GM21360 (cell line): ENCODE measurements around the gene SPEM2.

Source experiments
- ATAC-seq: cut with Tn5 transposase; IDR thresholded peaks from one replicate; pipeline ENCODE4 v1.9.1; 2021; ENCODE audit warnings: mild to moderate bottlenecking, moderate library complexity; ENCODE audit not compliant: unreplicated experiment

Gene SPEM2

DNA sequence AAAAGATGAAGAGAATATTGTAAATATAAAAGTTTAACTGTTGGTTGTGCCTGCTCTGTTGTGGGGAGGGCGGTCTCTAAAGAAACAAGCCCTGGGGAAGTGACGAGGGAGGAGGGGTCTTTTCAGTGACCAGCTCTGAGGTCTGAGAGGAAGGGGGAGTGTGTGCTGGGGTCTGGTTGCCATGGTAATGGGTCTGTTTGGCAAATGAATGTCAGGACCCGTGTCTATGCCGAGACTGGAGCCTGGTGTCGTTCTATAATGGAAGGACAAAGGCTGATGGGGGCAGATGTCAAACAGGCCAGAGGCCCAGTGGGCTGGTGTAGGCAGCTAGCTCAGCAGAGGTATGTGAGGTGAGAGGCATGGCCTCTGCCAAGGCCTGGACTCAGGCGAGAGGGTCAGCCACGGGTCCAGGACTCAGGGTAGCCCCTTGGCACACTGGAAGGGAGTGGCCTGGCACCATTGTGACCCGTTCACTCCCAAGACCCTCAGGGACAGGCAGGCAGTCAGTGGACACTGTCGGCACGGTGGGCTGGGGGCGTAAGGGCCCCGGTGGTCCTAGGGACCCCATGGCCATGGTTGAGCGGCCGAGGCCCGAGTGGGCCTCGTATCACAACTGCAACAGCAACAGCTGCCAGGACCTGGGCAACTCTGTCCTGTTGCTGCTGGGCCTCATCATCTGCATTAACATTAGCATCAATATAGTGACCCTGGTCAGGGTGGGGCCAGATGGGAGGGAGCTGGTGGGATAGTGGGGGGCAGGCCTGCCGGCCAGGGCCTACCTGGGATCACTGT, 5.4 kb upstream of the SPEM2 start, which contains the start of gene SPEM1:
Gene SPEM1, plus strand, starts transcription at position 506 of the 792 bp plus-strand sequence. Its CDS starts 61 bp downstream, at position 567.
- no peak for ATAC-seq

DNA sequence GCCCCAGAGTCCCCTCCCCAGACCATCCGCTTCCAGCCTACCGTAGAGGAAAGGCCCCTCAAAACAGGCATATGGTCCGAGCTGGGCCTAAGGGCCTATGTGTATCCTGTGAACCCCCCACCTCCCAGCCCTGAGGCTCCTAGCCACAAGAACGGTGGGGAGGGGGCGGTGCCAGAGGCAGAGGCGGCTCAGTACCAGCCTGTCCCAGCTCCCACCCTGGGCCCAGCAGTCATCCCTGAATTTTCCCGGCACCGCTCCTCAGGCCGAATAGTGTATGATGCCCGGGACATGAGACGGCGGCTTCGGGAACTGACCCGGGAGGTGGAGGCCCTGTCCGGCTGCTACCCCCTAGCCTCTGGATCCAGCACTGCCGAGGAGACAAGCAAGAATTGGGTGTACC, 4.2 kb upstream of the SPEM2 start:
- no peak for ATAC-seq

DNA sequence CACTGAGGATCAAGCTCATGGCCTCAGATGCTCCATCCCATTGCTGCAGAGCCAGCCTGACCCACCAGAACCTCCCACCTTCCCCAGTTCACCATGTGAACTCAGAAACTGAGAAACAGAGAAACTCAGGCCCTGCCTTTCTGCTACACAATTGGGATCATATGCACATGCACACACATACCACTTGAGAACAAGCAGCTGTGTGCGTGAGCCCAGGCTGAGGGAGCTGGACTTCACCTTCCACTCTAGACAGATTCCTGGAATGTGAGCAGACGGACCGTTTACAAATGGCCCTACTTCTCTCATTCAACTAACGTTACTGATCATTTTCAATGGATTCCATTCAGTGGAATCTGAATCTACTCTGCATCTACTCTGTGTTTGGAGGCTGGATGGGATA, 1.7 kb upstream of the SPEM2 start:
- no peak for ATAC-seq

DNA sequence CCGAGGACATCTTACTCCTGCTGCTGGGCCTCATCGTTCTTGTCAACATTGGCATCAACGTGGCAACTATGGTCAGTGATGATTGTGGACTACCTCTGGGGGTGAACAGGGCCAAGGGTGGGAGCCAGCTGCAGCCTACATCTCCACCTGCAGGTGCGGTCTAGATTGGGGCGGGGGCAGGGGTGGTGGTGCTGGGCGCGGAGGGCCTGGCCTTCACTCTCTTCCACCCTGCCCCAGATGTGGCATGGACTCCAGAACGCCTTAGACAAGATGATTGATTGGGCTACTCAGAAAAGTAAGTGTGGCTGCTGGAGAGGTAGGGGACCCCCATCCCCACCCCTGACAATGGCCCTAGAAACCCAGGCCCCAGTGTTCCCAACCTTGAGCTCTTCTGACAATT, 340 bp downstream of the SPEM2 start:
- ATAC-seq: no peak

DNA sequence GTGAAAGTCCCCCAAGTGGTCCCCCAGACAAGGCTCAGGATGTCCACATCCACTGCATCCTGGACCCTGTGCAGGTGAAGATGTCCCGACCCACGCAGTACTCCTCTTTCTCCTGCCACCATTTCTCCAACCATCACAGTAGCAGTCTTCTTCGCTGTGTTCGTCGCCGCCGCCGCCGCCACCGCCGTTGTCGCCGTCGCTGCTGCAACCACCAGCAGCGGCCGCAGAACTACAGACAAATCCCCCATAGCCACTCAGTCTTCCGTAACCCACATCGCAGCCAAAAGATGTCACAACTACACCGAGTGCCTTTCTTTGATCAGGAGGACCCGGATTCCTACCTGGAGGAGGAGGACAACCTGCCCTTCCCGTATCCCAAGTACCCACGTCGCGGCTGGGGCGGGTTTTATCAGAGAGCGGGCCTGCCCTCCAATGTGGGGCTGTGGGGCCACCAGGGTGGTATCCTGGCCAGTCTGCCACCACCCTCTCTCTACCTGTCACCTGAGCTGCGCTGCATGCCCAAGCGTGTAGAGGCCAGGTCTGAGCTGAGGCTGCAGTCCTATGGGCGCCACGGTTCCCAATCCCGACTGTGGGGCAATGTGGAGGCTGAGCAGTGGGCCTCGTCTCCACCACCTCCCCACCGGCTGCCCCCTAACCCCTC, 917 bp downstream of the SPEM2 start:
- ATAC-seq: no peak

DNA sequence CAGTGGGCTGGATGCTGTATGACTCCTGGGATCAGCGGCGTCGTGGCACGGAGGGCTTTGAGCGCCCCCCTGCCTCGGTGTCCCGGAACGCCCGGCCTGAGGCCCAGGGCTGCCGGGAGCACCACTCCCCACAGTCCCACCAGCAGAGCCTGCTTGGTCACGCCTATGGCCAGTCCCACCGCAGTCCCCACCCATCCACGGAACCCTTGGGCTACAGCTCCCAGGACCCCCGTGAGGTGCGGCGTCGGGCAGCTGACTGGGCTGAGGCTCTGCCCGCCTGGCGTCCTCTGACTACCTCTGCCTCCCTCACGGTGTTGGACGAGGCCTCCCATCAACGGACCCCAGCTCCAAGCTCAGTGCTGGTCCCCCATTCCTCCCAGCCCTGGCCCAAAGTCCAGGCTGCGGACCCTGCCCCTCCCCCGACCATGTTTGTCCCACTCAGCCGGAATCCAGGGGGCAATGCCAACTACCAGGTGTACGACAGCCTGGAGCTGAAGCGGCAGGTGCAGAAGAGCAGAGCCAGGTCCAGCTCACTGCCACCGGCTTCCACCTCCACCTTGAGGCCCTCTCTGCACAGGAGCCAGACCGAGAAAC, 1.6 kb downstream of the SPEM2 start:
- ATAC-seq: no peak

DNA sequence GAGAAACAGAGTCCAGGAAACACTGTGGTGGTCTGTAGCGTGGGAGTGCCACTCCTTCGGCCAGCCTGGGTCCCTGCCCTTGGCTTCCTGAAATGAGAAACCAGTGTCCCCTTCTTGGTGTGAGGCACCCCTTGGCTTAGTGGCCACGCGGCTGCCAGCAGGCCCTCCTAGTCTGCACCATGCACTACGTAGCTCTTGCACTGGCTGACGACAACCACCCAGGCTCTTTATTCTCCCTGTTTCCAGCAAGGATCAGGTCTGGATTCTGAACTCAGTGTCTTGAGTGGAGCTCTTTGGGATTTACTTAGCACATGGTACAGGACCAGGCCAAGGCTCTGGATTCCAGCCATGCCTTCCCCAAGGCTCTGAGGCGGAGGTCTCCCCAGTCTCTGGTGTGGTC, 2.1 kb downstream of the SPEM2 start:
- ATAC-seq: no peak

DNA sequence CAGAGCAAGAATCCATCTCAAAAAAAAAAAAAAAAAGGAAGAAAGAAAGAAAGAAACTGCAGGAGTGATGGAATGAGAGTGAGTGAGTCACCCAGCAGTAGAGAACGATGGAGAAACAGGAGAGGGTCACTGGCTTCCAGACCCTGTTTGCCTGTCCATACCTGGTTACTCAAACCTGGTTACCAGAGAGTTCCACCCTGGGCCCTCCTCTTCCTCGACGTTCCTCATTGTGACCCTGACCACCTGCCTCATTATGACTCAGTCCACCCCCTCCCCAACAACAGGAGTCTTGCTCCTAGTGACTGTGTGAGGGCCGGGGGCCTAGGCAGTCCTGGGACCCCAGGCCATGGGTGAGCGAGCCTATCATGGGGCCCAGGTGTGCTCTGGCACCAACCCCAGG, 3.1 kb downstream of the SPEM2 start, which contains the start of gene SPEM3:
Gene SPEM3, plus strand, starts transcription at position 301 of the 400 bp plus-strand sequence. Its CDS starts 46 bp downstream, at position 347.
- ATAC-seq: no peak

DNA sequence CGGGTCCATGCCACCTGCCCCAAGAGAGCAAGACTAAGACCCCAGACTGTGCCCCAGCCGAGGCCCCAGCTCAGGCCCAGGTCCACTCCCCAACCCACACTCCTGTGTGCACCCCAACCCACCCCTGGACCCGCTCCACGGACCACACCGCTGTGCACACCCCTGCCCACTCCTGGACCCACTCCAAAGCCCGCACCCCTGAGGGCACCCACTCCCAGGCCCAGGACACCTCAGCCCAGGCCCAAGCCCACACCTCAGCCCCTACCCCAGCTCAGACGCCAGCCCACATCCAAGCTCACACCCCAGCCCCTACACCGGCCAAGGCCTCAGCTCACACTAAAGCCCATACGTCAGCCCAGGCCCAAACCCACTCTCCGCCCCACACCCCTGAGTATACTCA, 4.3 kb downstream of the SPEM2 start:
- no peak for ATAC-seq

DNA sequence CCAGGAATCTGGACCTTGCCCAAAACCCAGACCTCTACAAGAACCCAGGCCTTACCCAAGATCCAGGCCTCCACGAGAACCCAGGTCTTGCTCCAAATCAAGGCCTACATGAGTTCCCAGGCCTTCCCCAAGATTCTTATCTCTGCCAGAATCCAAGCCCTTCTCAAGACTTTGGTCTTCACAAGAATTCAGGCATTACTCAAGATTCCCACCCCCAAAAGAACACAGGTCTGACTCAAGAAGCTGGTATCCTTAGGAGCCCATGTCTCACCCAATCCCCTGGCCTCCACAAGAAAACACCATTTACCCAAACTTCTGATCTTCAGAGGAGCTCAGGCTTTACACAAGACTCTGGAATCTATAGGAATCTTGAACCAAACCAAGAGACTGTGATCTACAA, 5.8 kb downstream of the SPEM2 start:
- ATAC-seq: no peak

DNA sequence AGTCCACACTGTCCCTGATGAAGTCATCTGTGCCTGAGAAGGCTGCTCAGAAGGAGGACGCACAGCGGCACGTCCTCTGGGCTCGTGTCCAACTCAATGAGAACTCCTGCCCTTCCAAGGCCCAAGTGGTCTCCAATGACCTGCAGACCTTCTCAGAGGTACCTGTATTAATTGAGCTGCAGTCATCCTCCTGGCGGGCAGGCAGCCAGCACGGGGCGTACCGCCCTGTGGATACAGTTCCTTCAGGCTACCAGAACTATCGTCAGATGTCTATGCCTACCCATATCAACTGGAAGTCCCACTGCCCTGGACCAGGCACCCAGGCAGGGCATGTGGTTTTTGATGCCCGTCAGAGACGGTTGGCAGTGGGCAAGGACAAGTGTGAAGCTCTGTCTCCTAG, 6.9 kb downstream of the SPEM2 start:
- no peak for ATAC-seq

DNA sequence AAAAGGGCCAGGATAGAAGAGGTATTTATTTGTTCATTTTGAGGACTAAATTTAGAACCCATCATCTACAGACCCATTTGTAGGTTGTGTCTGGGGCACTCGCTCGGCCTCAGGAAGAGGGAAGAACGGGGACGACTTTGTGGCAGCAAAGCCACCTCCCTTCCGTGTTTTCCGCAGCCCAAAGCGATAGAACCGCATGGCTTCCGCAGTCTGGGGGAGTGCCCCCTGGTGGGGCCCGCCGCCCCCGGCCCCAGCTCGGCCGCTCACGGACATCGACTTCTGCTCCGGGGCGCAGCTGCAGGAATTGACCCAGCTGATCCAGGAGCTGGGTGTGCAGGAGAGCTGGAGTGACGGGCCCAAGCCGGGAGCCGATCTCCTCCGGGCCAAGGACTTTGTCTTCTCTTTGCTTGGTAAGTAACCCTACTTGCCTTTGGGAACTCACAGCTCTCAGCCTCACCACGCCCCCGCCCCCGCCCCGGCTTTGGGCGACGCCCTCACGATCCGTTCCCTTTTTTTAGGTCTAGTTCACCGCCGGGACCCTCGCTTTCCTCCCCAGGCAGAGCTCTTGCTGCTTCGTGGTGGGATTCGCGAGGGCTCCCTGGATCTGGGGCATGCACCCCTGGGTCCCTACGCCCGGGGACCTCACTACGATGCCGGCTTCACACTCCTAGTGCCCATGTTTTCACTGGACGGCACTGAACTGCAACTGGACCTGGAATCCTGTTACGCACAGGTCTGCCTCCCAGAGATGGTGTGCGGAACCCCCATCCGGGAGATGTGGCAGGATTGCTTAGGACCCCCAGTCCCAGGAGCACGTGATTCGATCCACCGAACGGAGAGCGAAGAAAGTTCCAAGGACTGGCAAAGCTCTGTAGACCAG, 10.5 kb downstream of the SPEM2 start:
- no peak for ATAC-seq

DNA sequence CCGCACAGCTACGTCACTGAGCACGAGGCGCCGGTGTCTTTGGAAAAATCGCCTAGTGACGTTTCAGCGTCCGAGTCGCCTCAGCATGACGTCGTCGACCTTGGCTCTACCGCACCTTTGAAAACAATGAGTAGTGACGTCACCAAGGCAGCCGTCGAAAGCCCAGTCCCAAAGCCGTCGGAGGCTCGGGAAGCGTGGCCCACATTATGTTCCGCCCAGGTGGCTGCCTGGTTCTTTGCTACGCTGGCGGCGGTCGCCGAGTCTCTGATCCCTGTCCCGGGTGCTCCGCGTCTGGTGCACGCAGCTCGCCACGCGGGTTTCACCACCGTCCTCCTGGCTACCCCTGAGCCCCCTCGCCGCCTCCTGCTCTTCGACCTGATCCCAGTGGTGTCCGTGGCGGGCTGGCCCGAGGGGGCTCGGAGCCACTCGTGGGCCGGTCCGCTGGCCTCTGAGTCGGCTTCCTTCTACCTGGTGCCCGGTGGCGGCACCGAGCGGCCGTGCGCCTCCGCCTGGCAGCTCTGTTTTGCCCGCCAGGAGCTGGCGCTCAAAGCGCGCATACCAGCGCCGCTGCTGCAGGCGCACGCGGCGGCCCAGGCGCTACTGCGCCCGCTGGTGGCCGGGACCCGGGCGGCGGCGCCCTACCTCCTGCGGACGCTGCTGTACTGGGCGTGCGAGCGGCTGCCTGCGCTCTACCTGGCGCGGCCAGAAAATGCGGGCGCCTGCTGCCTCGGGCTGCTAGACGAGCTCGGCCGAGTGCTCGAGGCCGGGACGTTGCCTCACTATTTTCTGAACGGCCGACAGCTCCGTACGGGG, 11.3 kb downstream of the SPEM2 start:
- ATAC-seq: no peak

DNA sequence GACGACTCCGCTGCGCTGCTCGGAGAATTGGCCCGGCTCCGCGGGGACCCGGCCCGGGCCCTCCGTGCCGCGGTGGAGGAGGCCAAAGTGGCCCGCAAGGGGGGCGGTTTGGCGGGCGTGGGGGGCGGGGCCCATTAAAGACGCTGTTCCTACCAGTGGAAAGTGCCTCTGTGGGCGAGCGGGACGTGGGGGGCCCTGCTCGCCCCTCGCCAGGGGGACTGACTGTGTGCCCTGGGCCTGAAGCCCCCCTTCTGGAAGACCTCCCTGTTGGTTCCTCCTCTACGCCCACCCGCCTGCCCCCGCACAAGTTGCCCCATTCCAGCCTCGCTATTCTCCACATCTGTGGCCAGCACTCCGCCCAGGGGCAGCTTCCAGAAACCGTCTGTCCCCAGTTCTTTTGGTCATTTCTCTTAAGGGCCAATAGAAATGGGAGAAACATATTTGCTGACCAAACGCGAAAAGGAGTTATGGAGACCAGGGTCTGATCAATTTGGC, 12.0 kb downstream of the SPEM2 start:
- no peak for ATAC-seq

DNA sequence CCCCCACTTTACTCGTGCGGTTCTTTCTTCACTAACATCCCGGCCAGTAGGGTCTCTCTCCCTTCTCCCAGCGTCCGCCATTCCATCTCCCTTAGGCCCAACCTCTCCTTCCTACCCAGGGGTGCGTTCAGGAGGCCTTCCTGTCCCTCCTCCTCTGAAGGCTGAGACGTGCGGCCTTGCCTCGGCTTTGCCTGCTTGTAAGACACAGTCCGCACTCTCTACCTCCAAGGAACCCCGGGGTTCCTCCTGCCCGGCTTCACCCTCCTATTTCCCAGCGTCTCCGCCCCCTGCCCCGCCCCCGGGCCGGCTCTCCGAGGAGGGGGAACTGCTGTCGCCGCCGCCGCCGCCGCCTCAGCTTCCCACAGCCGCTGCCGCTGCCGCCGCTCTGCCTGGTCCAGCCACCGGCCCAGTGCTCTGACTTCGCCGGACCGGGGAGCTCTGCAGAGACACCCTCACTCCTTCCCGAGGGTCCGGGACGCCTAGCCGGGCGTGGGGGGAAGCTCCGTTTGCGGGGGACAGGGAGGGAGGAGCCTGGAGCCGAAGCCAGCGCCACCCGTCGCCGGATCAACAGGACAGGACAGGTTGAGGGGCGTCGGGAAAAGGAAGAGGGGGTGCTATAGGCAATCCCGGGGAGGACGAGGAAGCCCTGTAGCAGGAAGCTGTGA, 12.7 kb downstream of the SPEM2 start:
- no peak for ATAC-seq

DNA sequence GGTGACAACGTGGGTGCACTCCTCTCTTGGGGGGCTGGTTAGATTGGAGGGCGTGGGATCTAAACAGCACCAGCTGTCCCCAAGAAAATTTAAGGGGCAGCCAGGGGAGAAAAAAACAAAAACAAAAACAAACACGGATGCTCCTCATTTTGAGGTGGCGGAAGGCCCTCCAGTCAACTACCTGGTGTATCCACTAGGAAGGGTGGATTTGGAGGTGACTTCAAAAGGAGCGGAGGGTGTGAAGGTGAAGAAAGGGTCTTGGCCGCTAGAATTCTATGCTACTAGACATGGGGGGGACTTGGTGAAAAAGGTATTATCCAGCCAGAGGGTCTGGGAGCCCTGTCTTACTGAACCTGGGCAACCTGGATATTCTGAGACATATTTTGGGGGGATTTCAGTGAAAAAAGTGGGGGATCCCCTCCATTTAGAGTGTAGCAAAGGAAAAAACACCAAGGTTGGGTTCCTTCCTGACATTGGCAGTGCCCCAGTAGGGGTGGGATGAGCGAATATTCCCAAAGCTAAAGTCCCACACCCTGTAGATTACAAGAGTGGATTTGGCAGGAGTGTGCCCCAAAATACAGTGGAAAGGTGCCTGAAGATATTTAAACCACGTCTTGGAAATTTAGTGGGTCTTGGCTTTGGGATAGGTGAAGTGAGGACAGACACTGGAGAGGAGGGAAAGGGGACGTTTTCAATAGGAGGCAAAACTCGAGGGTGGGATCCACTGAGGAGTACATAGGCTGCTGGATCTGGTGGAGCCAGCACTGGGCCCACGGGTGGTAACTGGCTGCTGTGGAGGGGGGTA, 13.4 kb downstream of the SPEM2 start:
- no peak for ATAC-seq

DNA sequence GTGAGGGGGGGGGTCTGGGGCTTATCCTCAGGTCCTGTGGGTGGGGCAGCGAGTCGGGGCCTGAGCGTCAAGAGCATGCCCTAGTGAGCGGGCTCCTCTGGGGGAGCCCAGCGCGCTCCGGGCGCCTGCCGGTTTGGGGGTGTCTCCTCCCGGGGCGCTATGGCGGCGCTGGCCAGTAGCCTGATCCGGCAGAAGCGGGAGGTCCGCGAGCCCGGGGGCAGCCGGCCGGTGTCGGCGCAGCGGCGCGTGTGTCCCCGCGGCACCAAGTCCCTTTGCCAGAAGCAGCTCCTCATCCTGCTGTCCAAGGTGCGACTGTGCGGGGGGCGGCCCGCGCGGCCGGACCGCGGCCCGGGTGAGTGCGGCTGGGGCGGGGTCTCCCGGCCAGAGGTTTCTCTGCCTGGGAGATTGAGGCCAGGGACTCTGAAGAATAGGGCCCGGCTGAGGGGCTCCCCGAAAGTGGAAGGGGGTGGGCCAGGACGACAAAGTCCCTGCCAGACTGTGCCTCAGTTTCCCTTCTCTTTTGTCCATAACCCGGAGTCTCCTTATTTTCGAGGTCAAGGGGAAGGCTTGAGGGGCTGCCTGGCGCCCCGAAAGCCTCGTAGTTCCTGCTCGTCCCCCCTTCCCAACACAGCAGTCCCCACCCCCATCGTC, 14.2 kb downstream of the SPEM2 start, which contains the start of gene FGF11:
Gene FGF11, plus strand, starts transcription at position 51 of the 651 bp plus-strand sequence. Its CDS starts 109 bp downstream, at position 160.
- no peak for ATAC-seq
